ENCODE data around the gene C2CD2L.
"Not testable (repeated sequence)": the region's sequence is repeated elsewhere in the genome, so short reads cannot be mapped to it uniquely, and the experiment has no call there.

Gene C2CD2L

DNA sequence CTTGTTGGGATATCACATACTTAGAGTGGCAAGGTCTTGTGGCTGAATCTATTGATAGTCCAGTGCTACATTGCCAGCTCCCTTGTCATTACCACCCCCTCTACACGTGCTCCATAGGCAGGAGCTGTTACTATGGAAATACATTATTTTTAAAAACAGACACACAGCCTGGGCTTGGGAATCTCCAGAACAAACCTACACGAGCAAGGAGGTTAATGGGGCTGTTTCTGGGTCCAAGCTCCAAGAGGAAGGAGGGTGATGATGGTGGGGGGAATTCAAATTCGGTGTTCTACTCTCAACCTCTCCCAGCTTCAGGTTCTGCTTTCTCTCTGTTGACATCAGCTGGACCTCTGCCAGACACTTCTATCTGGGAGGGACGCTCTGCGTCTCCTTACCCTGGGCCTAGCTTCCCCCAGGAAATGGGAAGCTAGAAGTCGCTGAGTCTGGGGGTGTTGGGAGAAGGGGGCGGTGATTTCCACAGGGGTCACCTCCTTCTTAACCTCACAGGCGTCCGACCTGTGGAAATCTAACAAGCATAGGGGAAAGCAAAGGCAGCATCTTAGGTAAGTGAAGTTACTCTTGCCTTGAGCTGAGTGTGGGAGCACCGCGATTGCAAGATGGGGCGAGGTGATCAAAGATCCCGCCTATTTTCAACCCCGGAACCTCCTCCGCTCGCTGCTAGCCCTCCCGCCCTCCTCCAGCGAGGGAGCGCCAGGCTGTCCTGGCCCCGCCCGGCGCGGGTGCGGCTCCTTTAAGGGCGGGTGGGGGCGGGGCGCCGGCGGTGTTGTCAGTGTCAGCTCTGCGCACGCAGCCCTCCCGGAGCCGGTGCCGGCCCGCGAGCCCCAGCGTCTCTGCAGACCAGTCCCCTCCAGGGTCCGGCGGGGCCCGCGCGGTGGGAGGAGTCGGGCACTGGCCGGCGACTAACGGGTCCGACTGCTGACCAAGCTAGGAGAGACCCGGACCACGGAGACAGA, at the start of gene C2CD2L:
C2CD2L (plus strand) TSS at position 781 of the 974 bp plus-strand sequence. CDS start 398 bp downstream, outside the sequence.
- DNase-seq, result peak; percentile 96

DNA sequence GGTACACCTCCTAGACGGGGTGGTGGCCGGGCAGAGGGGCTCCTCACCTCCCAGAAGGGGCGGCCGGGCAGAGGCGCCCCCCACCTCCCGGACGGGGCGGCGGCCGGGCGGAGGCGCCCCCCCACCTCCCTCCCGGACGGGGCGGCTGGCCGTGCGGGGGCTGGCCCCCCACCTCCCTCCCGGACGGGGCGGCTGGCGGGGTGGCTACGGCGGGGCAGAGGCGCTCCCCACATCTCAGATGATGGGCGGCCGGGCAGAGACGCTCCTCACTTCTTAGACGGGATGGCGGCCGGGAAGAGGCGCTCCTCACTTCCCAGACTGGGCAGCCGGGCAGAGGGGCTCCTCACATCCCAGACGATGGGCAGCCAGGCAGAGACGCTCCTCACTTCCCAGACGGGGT, 48.0 kb upstream of the C2CD2L start:
- not testable (repeated sequence) for DNase-seq

DNA sequence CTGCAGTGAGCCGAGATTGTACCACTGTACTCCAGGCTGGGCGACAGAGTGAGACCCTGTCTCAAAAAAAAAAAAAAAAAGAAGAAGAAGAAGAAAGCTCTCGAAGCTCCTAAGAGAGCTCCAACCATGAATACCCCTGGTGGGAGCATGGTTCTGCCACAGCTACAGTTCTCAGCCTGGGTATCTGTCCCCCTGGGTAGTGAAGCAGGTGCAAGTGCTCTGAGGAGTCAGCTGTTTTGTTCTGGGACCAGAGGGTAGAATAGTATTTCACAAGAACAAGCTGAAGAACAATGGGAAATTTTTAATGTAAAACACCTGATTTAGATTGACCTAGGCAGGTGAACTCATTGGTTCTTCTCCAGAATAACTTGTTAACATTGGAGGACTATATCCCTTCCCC, 45.9 kb upstream of the C2CD2L start:
- no peak for DNase-seq

DNA sequence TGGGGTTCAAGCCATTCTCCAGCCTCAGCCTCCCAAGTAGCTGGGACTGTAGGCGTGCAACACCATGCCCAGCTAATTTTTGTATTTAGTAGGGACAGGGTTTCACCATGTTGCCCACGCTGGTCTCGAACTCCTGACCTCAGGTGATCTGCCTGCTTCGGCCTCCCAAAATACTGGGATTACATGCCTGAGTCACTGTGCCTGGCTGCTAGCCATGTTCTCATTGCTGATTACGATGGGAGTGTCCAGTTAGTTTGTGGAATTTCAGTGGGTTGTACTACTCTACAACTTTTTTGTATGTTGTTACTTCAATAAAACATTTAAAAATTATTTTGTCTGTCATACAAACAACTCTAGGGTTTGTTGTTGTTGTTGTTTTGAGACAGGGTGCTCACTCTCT, 44.4 kb upstream of the C2CD2L start:
- no peak for DNase-seq

DNA sequence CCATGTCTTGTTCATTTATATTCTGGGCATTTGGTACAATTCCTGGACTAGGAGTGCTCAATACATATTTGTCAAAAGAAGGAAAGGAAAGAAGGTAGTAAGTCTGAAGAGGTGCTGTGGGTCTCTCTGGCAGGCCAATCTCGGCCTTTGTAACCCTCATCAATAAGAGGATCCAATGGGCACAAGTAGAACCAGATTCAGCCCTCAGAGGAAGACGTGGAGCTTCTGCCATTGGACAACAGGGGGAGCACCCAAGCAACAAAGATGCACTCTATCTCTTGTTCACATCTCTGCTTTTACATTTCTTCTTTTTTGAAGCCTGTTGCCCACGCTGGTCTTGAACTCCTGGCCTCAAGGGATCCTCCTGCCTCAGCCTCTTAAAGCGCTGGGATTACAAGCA, 41.8 kb upstream of the C2CD2L start:
- peak; percentile 74 for DNase-seq

DNA sequence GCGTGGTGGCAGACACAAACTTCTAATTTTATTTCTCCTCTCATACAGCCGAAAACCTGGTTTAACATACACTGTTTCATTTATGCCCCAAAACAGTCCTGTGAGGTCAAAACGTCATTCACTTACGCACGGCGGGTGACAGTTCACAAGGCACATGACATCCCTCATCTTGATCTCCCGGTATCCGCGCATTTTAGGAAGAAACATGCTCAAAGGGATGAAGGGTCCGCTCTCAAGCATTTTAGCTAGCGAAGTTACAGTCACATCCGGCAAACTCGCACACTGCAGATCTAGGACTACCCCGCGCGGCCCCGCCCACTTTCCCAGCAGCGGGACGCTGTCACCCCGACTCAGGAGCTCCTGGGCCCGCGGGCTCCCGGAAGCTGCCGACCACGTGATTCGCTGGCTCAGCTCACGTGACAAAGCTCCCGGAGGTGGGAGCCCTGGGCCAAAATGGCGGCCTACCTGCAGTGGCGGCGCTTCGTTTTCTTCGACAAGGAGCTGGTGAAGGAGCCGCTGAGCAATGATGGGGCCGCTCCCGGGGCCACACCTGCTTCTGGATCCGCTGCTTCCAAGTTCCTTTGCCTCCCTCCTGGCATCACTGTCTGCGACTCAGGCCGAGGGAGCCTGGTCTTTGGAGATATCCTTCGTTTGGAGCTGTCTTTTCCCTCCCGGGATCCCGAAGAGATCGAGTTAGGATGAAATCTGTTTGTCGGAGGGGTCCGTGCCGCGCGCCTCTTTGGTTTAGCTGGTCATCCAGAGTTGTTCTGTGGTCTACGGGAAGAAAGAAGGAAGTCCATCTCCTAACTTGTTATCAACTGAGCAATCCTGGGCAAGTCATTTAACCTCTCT, 39.5 kb upstream of the C2CD2L start, which contains the start of gene VPS11:
VPS11 (plus strand) TSS at position 448 of the 852 bp plus-strand sequence; CDS start at position 454, 6 bp downstream.
- peak; percentile 99 for DNase-seq

DNA sequence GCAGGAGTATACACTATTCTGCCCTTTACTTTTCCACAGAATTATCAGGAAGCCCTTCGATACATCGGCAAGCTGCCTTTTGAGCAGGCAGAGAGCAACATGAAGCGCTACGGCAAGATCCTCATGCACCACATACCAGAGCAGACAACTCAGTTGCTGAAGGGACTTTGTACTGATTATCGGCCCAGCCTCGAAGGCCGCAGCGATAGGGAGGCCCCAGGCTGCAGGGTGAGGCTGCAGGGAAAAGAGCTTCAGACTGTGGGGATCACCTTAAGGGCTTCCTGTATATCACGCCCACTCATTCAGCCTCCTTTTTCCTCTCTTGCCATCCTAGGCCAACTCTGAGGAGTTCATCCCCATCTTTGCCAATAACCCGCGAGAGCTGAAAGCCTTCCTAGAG, 29.3 kb upstream of the C2CD2L start:
- DNase-seq, result no peak

DNA sequence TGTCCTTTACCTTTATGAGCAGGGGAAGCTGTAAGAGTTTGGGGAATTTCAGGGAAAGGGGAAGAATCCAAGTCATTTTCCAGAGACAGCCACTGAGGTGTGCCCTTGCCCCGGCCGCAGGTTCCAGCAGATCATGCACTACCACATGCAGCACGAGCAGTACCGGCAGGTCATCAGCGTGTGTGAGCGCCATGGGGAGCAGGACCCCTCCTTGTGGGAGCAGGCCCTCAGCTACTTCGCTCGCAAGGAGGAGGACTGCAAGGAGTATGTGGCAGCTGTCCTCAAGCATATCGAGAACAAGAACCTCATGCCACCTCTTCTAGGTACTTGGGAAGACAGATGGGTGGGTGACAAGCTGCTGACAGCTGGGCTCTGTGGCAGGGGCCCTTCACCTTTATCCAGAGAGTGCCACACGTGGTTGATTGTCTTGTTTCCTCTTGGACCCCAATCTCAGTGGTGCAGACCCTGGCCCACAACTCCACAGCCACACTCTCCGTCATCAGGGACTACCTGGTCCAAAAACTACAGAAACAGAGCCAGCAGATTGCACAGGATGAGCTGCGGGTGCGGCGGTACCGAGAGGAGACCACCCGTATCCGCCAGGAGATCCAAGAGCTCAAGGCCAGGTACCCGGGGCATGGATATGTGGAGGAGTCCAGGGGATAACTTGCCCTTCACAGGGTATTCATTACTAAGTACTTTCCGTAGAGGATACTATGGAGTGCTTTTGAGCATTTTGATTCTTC, 28.3 kb upstream of the C2CD2L start:
- no peak for DNase-seq

DNA sequence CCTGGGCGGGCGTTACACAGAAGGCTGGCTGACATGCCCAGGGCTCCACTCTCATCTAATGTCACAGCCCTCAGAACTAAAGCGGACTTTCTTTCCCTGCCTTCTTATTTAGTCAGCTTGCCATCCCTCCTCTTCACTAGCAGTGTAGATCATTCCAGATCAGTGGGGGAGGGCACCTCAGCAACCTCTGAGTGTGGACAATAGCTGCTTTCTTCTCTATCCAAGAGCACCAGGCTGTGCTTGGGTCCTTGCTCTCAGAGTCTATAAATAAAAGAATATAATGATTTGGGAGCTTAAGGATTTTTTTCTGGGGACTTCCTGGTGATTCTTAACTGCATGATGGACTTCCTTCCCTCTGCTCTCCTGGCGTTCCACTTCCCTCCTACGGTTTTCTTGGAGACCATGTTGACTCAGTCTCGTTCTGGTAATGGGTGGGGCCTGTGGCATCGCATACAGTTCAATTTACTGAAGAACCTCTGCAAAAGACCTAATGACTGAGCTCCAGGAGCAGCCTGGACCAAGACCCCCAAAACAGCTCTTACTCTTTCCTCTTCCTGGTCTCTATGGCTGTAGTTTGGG, 25.4 kb upstream of the C2CD2L start:
- no peak for DNase-seq

DNA sequence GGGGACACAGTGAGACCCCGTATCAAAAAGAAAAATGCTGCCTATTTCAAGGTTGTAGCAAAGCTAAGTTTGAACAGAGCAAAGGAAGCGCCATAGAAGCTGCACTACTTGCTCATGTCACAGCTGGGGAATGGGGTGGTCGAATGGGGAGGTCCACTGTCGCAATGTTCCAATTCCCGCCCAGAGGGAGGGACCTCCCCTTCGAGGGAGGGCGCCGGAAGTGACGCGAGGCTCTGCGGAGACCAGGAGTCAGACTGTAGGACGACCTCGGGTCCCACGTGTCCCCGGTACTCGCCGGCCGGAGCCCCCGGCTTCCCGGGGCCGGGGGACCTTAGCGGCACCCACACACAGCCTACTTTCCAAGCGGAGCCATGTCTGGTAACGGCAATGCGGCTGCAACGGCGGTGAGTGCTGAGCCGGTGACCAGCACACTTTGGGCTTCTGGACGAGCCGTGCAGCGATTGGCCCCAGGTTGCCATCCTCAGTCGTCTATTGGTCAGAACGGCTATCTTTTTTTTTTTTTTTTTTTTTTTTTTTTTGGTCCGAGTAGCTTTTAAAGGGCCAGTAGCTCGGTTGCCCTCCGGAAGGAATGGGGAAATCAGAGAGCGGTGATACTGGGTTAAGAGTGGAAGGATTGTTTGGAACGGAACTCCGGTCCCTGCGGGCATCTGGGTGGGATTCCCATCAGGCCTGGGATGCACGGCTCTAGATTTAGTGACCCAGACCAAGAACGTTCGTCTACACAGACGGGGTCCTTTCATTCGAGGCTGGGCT, 22.3 kb upstream of the C2CD2L start, which contains the start of gene HMBS:
HMBS (plus strand) TSS at position 219 of the 774 bp plus-strand sequence; CDS start at position 372, 153 bp downstream.
- peak; percentile 96 for DNase-seq

DNA sequence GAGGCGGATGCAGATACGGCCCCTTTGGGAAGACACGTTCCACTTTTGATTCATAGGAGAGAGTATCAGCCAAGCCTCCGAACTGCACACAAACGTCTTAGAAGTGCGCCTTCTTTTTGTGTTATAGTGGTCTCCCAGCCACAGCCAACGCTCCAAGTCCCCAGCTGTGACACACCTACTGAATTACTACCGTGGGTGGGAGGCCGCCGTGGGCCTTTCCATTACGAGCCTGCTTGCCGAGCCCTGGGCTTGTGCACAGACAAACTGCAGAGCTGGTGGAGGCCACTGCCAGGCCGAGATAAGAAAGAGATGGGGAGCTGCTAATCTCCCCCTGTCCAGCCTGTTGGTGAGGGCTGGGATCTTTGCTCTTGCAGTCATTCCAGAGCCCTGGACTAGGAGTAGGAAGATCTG, 21.7 kb upstream of the C2CD2L start:
- peak; percentile 79 for DNase-seq

DNA sequence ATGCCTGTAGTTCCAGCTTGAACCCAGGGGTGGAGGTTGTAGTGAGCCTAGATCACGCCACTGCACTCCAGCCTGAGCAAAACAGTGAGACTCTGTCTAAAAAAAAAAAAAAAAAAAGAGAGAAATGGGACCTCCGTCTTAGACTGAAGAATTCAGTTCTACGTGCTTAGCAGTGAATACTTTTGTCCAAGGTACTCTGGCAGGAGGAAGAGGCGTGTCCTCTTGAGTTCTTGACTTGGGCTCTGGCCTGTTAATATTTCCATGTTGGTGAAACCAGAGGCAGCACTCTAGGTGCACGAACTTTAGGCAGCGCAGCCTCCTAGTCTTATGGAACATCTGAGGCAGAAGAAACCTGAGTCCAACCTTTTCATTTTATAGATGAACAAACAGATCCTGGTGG, 20.0 kb upstream of the C2CD2L start:
- DNase-seq, result no peak

DNA sequence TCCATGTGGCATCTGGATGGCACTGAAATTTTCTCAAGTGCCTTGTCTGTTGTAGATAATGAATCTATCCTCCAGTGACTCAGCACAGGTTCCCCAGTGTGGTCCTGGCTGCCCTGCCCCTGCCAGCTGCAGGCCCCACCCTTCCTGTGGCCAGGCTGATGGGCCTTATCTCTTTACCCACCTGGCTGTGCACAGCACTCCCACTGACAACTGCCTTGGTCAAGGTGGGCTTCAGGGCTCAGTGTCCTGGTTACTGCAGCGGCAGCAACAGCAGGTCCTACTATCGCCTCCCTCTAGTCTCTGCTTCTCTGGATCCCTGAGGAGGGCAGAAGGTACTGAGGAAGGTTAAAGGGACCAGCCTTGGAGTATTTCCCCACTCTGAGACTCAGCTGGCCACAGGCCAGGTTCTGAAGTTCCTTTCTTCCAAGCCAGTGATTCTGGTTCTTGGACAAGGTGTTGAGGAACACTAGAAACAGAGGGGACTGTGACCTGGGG, 19.4 kb upstream of the C2CD2L start:
- DNase-seq, result no peak

DNA sequence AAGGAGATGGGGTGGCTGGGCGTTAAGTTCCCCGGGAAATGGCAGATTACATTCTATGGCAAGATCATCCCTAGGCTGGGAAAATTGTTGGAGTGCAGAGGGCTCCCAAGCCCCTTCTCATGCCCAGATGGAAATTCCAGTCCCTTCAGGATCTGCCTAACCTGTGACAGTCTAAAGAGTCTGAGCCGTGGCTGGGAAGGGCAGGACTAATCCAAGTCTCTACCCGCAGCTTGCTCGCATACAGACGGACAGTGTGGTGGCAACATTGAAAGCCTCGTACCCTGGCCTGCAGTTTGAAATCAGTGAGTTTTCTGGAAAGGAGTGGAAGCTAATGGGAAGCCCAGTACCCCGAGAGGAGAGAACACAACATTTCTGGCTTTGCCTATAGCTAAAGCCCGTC, 18.7 kb upstream of the C2CD2L start:
- no peak for DNase-seq

DNA sequence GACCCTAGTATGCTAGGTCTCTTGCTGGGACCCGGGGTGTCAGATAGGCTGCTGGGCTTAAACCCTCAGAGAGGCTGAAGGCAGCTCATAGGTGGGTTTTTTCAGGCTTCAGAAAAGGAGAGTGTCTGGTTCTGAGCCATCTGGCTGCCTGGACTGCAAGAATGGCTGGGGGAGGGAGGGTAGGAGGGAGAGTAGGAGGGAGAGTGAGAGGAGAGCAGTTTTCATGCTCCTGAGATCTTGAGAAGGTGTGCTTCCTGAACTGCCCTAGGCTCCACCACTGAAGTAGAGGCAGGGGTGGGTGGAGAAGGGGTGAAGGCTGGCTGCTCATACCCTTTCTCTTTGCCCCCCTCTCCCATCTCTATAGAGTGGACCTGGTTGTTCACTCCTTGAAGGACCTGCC, 17.8 kb upstream of the C2CD2L start:
- DNase-seq, result no peak

DNA sequence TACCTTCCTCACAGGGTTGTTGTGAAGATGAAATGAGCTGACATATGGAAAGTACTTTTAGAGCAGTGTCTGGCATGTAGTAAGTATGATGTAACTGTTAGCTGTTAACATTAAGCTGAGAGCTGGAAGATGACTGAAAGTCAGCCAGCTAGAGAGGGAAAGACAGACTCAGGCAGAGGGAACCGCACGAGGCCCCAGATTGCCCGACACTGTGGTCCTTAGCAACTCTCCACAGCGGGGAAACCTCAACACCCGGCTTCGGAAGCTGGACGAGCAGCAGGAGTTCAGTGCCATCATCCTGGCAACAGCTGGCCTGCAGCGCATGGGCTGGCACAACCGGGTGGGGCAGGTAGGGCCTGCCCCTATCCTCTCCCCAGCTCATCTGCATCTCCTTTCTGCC, 16.0 kb upstream of the C2CD2L start:
- DNase-seq, result no peak

DNA sequence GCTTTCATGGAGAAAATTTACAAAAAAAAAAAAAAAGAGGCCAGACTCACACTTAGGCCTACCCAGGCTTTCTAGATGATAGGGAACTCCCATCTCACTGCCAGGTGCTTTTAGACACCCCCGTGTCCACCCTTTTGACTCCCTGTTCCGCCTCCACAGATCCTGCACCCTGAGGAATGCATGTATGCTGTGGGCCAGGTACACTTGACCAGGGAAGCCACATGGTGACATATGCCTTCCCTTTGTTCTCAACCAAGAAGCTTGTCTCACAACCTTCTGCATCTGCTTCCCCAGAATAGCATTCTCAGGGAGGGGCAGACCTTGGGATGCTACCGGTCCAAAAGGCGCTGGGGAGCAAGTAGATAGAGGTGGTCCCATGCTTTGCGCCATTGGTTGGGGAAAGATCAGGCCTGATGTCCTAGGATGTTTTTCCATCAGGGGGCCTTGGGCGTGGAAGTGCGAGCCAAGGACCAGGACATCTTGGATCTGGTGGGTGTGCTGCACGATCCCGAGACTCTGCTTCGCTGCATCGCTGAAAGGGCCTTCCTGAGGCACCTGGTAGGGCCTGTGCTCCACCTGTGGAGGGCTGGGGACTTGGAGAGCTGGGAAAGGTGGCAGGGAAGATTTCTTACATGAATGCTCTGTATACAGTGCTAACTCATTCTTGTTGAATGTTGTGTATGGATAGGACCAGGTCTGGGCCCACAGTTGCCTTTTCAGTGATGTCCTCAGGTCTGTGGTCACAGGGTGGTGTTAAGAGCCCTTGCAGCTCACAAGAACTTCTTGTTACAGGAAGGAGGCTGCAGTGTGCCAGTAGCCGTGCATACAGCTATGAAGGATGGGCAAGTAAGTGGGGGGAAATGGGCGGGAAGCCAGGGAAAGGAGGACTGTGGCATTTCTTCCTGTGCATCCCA, 14.9 kb upstream of the C2CD2L start:
- no peak for DNase-seq

DNA sequence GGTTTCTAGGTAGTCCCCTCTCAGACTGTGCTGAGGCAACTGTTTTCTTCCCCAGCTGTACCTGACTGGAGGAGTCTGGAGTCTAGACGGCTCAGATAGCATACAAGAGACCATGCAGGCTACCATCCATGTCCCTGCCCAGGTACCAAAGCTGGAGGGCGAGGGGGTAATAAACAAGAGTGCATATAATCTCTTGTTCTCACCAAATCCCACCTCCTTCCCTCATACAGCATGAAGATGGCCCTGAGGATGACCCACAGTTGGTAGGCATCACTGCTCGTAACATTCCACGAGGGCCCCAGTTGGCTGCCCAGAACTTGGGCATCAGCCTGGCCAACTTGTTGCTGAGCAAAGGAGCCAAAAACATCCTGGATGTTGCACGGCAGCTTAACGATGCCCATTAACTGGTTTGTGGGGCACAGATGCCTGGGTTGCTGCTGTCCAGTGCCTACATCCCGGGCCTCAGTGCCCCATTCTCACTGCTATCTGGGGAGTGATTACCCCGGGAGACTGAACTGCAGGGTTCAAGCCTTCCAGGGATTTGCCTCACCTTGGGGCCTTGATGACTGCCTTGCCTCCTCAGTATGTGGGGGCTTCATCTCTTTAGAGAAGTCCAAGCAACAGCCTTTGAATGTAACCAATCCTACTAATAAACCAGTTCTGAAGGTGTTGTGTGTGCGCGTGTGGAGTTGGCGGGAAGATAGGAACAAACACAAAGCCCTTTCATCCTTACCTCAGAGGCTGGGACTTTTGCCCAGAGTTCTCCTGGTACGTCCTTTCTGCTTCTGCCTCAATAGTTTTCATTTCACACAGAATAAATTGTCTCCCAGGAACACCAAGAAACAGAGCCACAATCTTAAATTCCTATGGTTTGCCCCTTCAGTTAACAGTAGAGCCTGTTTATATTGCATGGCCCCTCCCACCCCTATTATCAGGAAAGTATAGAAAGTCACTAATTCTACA, 14.0 kb upstream of the C2CD2L start:
- no peak for DNase-seq

Data from activated effector memory CD4-positive, alpha-beta T cell treated with anti-CD3 and anti-CD28 coated beads, Interleukin-2, amount 50 U/mL, for 16 hours (primary cell).